ENCODE data around the gene NT5DC4.

NT5DC4 gene

DNA sequence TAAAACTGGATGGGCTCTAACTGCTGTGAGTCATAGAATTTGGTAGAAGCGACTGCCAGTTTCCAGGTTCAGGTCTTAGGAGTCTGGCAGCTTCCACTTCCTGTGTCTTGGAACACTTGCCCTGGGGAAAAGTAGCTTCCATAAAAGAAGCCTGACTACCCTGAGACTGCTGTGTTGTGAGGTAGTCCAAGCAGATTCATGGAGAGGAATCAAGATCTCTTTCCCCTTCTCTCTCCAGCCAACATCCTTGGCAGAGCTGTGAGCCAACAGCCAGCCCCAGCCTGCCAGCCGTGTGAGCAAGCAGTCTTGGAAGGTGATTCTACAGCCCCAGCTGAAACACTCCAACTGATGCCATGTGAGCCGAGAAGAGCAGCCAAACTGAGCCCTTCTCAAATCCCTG lies 41.3 kb upstream of the NT5DC4 start:
- no peak overlapping the region for H3K4me3 ChIP-seq (ENCODE audit: low read length)
- no peaks in the 10 kb centered on the region for H3F3A ChIP-seq (ENCODE audit: insufficient read depth, low read length)
- no peaks in the 10 kb centered on the region for H3K4me1 ChIP-seq (ENCODE audit: low read length)
- no peak overlapping the region for H2AFZ ChIP-seq (ENCODE audit: low read length)
- no peak overlapping the region for H3K4me2 ChIP-seq (ENCODE audit: low read depth, low read length)
- H4K20me1 ChIP-seq (ENCODE audit: insufficient read depth, low read length) = no peaks in the 10 kb centered on the region
- DNase-seq = no peak
- H3K79me2 ChIP-seq (ENCODE audit: low read length) = no peaks in the 10 kb centered on the region
- TF ChIP-seq EZH2 (optimal IDR thresholded peaks at IDR 0.05; ENCODE audit: low read depth, low read length) = no peak
- TF ChIP-seq EZH2phosphoT487 (IDR thresholded peaks at IDR 0.05; ENCODE audit: low read length) = no peak
- TF ChIP-seq, protein P1, sequence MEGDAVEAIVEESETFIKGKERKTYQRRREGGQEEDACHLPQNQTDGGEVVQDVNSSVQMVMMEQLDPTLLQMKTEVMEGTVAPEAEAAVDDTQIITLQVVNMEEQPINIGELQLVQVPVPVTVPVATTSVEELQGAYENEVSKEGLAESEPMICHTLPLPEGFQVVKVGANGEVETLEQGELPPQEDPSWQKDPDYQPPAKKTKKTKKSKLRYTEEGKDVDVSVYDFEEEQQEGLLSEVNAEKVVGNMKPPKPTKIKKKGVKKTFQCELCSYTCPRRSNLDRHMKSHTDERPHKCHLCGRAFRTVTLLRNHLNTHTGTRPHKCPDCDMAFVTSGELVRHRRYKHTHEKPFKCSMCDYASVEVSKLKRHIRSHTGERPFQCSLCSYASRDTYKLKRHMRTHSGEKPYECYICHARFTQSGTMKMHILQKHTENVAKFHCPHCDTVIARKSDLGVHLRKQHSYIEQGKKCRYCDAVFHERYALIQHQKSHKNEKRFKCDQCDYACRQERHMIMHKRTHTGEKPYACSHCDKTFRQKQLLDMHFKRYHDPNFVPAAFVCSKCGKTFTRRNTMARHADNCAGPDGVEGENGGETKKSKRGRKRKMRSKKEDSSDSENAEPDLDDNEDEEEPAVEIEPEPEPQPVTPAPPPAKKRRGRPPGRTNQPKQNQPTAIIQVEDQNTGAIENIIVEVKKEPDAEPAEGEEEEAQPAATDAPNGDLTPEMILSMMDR (IDR thresholded peaks at IDR 0.05; ENCODE audit: low read length) = no peak
- no peak overlapping the region for H3K9ac ChIP-seq (ENCODE audit: low read length)
- no peaks in the 10 kb centered on the region for H3K27me3 ChIP-seq (replicated peaks; ENCODE audit: insufficient read depth, low read length)
- H3K27ac ChIP-seq (ENCODE audit: low read length) = no peak overlapping the region
- H3K9me3 ChIP-seq (replicated peaks; ENCODE audit: insufficient read depth, low read length) = no peaks in the 10 kb centered on the region
- H3K36me3 ChIP-seq (replicated peaks; ENCODE audit: insufficient read depth, low read length) = no peaks in the 10 kb centered on the region
- H3K9me2 ChIP-seq (replicated peaks; ENCODE audit: insufficient read depth, low read length) = no peaks in the 10 kb centered on the region

DNA sequence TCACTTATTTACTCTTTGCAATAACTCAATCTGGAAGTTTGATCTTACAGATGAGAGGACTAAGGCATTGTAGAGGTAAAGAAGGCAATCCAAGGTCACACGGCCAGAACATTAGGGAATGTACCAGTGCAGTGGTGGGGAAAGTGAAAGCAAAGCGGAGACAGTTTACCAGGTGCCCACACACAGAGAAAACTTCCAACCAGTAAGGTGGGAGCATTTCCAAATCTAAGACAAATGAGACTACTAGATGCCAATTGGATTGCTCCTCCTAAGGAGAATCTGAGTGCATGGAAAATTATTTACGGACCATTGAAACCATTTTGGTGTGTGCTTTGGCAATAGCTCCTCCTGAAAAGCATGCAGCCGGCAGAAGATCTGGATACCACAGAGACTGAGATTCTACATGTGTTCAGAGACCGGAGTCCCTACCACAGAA lies 40.1 kb upstream of the NT5DC4 start:
- no peaks in the 10 kb centered on the region for H4K20me1 ChIP-seq (ENCODE audit: insufficient read depth, low read length)
- DNase-seq = no peak
- no peak overlapping the region for H3K27ac ChIP-seq (ENCODE audit: low read length)
- TF ChIP-seq, protein P1 (IDR thresholded peaks at IDR 0.05; ENCODE audit: low read length) = no peak
- TF ChIP-seq EZH2 (optimal IDR thresholded peaks at IDR 0.05; ENCODE audit: low read depth, low read length) = no peak
- no peaks in the 10 kb centered on the region for H3K36me3 ChIP-seq (replicated peaks; ENCODE audit: insufficient read depth, low read length)
- no peak overlapping the region for H3K4me2 ChIP-seq (ENCODE audit: low read depth, low read length)
- no peaks in the 10 kb centered on the region for H3K27me3 ChIP-seq (replicated peaks; ENCODE audit: insufficient read depth, low read length)
- no peaks in the 10 kb centered on the region for H3K9me3 ChIP-seq (replicated peaks; ENCODE audit: insufficient read depth, low read length)
- no peaks in the 10 kb centered on the region for H3K79me2 ChIP-seq (ENCODE audit: low read length)
- H3K9me2 ChIP-seq (replicated peaks; ENCODE audit: insufficient read depth, low read length) = no peaks in the 10 kb centered on the region
- H2AFZ ChIP-seq (ENCODE audit: low read length) = no peak overlapping the region
- no peaks in the 10 kb centered on the region for H3F3A ChIP-seq (ENCODE audit: insufficient read depth, low read length)
- no peak overlapping the region for H3K9ac ChIP-seq (ENCODE audit: low read length)
- H3K4me1 ChIP-seq (ENCODE audit: low read length) = peaks cover 6% of the 10 kb centered on the region; the same call in 1 of the 2 replicates
- no peak overlapping the region for H3K4me3 ChIP-seq (ENCODE audit: low read length)

DNA sequence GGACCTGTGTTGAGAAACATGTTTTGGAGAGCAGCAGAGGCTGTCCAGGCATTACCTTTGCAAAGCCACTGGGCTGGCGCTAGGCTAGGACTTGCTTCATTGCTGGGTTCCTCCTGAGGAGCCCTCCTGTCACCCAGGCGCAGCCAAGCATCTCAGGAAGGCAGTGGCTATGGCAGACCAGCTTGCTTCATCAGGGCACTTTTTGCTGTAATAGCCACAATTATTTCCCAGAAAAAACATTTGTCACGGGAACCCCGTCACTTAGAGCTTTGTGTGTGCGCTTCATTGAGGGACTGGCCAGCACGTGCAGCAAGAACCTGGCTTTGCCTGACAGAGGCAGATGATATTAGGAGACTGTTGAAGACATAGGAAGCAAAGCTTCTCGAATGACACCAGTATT lies 38.7 kb upstream of the NT5DC4 start:
- Histone ChIP-seq H3K9me3 (replicated peaks; ENCODE audit: insufficient read depth, low read length) (no peaks in the 10 kb centered on the region), H3K4me2 (ENCODE audit: low read depth, low read length) (no peak overlapping the region), H3K9me2 (replicated peaks; ENCODE audit: insufficient read depth, low read length) (no peaks in the 10 kb centered on the region), H3K27ac (ENCODE audit: low read length) (no peak overlapping the region), H2AFZ (ENCODE audit: low read length) (no peak overlapping the region), H3K9ac (ENCODE audit: low read length) (no peak overlapping the region), H3K27me3 (replicated peaks; ENCODE audit: insufficient read depth, low read length) (no peaks in the 10 kb centered on the region), H4K20me1 (ENCODE audit: insufficient read depth, low read length) (no peaks in the 10 kb centered on the region), H3K4me1 (ENCODE audit: low read length) (peaks cover 14% of the 10 kb centered on the region), H3K4me3 (ENCODE audit: low read length) (no peak overlapping the region), H3K36me3 (replicated peaks; ENCODE audit: insufficient read depth, low read length) (no peaks in the 10 kb centered on the region), H3K79me2 (ENCODE audit: low read length) (no peaks in the 10 kb centered on the region), H3F3A (ENCODE audit: insufficient read depth, low read length) (peaks cover 6% of the 10 kb centered on the region)
- TF ChIP-seq, protein P1 (IDR thresholded peaks at IDR 0.05; ENCODE audit: low read length) = no peak
- TF ChIP-seq EZH2phosphoT487 (IDR thresholded peaks at IDR 0.05; ENCODE audit: low read length) (no peak), EZH2 (optimal IDR thresholded peaks at IDR 0.05; ENCODE audit: low read depth, low read length) (no peak)
- DNase-seq = no peak

All from MM.1S (cell line).